Measurements from ENCODE around the gene CACNG1.
"Not testable (repeated sequence)": the region's sequence is repeated elsewhere in the genome, so short reads cannot be mapped to it uniquely, and the experiment has no call there.

CACNG1 gene

DNA sequence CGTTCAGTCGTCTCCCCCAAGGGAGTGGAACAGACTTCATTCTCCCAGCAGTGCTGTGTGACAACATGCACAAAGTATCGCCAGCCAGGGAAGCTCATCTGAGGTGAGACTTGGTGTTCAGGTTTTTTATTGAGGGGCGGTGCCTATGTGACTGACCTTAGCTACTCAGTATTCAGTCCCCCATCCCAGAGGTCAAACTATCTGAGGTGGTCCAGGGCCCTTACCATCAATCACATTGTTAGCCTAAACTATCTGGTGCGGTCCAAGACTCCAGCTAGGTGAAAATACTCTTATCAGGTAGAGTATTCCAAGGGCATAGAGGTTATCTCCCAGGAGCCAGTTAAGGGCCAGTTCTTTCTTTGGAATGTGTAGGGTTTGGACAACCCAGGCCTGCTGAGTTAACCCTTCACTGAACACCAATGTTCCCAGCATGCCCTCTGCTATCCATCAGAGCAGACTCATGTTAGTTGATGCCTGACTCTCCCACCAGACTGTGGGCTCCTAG, 5.4 kb upstream of the CACNG1 start:
- Mint-ChIP-seq H3K36me3 (ENCODE audit: low read depth) (no peaks in the 10 kb centered on the region), H3K27me3 (no peaks in the 10 kb centered on the region), H3K27ac (no peak overlapping the region), H3K4me3 (no peak overlapping the region), H3K4me1 (peaks cover 21% of the 10 kb centered on the region), H3K9me3 (no peaks in the 10 kb centered on the region)
- no peak for ATAC-seq
- no peak for DNase-seq

DNA sequence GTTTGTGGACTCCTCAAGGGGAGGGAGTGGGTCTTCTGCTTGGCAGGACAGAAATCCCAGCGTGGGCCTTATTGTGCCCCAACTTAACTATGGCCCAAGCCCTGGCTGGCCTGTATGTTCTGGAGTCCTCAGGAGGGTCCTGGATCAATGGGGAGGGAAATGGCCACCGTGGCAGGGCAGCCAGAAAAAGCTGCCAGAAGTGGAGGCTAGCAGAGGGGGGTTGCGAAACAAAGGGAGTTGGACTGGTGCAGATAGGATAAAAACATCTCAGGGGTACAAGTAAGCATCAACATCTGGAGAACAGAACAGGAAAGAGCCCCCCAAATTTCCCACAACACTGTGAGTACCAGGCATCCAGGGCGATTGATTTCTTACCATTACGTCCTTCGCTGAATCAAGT, 3.7 kb upstream of the CACNG1 start:
- Mint-ChIP-seq H3K9me3 (no peaks in the 10 kb centered on the region), H3K4me3 (no peak overlapping the region), H3K27ac (no peak overlapping the region), H3K36me3 (ENCODE audit: low read depth) (no peaks in the 10 kb centered on the region), H3K4me1 (peaks cover 9% of the 10 kb centered on the region), H3K27me3 (no peaks in the 10 kb centered on the region)
- ATAC-seq (no peak), DNase-seq (no peak)

DNA sequence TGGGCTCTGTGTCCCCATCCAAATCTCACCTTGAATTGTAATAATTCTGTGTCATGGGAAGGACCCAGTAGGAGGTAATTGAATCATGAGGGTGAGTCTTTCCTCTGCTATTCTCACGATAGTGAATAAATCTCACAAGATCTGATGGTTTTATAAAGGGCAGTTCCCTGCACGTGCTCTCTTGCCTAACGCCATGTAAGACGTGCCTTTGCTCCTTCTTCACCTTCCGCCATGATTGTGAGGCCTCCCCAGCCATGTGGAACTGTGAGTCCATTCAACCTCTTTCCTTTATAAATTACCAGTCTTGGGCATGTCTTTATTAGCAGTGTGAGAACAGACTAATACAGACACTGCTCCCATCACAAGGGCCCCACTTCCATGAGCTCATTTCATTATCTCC, 3.2 kb upstream of the CACNG1 start:
- H3K9me3 Mint-ChIP-seq, H3K27me3 Mint-ChIP-seq, H3K4me3 Mint-ChIP-seq: not testable (repeated sequence)

DNA sequence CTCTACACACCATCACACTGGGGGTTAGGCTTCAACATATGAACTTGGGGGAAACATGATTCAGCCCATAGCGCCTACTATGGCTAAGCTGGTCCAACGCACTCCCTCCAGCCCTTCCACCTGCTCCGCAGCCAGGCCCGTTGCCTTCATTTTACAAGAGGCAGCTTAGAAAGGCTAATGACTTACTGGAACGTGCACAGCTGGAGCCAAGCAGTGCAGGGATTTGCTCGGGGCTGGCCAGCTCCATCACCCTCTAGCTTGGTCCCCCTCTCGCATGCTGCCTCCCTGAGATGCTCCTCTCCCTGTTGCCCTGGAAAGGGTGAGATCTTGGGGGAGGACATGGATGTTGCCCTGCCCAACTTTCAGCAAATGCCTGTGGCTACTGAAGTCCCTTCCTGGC, 2.8 kb upstream of the CACNG1 start:
- no peaks in the 10 kb centered on the region for H3K9me3 Mint-ChIP-seq
- DNase-seq (no peak), ATAC-seq (no peak)
- H3K27ac Mint-ChIP-seq: no peak overlapping the region
- no peaks in the 10 kb centered on the region for H3K36me3 Mint-ChIP-seq (ENCODE audit: low read depth)
- no peaks in the 10 kb centered on the region for H3K27me3 Mint-ChIP-seq
- H3K4me3 Mint-ChIP-seq: no peak overlapping the region
- H3K4me1 Mint-ChIP-seq: peaks cover 2% of the 10 kb centered on the region

More for the DNA sequence above, 3.2 kb upstream of the CACNG1 start:
- not testable (repeated sequence) for DNase-seq; H3K27ac Mint-ChIP-seq; H3K4me1 Mint-ChIP-seq; ATAC-seq; H3K36me3 Mint-ChIP-seq (ENCODE audit: low read depth)

DNA sequence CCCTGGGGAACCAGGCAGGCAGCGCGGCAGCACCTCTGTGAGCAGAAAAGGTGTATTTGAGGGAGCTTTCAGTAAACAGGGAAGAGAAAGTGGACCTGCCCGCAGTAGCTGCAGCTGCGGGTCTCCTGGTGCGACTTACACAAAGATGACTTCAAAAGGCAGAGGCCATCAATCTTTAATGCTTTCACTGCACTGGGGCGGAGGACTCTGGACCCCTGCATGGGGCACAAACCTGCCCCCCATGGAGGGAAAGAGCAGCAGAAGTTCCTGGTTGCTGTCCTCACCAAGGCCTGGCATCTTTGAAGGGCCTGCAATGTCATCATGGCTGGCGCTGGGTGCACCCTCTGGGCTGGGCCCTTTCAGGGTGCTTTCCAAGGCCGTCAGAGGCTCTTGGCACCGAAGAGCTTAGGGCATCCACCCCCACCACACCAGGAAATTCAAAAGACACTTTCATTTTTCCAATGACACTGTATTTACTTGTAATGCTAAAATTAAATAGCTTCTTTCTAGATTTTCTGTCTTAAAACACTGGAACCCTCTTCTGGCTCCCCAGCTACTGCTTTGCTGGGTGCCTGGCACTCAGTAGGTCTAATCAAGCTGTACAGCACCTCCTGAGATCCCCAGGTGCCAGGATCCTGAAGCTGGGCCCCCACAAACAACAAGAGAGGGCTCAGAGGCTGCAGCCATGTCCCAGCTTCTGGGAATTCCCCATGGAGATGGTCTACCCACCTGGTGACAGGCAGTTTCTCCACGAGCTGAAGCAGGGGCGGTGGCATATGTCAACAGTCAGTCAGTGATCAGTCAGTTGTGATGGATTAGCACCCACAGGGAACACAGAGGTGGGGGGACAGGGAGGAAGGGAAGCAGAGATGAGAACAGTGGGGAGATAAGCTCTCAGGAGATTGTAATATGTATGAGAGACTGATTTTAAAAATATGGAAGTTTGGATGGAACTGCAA, 2.1 kb upstream of the CACNG1 start:
- no peak for ATAC-seq
- Mint-ChIP-seq H3K36me3 (ENCODE audit: low read depth) (no peaks in the 10 kb centered on the region), H3K4me3 (no peak overlapping the region), H3K4me1 (no peaks in the 10 kb centered on the region), H3K27me3 (no peaks in the 10 kb centered on the region), H3K27ac (no peak overlapping the region), H3K9me3 (no peaks in the 10 kb centered on the region)
- DNase-seq: no peak

DNA sequence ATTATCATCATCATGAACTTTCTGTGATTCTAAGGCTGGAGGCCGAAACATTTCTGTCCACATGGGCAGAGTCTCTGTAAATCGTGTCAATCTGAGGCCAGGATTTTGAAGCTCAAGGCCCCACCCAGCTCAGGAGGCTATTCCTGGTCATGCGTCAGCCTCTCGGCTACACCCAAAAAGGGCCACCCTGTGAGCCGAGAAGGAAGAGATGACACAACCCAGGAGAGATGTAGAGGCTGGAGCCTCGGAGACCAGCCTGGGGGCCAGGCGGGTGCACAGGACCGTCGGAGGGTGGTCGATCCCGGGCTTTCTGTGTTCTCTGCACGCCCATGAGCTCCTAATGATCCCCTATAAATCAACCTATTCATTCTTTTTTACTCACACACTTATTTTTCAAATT, 1.1 kb upstream of the CACNG1 start:
- Mint-ChIP-seq H3K4me3 (no peak overlapping the region), H3K4me1 (no peaks in the 10 kb centered on the region), H3K9me3 (no peaks in the 10 kb centered on the region), H3K27me3 (no peaks in the 10 kb centered on the region), H3K27ac (no peak overlapping the region), H3K36me3 (ENCODE audit: low read depth) (no peaks in the 10 kb centered on the region)
- DNase-seq (no peak), ATAC-seq (no peak)

DNA sequence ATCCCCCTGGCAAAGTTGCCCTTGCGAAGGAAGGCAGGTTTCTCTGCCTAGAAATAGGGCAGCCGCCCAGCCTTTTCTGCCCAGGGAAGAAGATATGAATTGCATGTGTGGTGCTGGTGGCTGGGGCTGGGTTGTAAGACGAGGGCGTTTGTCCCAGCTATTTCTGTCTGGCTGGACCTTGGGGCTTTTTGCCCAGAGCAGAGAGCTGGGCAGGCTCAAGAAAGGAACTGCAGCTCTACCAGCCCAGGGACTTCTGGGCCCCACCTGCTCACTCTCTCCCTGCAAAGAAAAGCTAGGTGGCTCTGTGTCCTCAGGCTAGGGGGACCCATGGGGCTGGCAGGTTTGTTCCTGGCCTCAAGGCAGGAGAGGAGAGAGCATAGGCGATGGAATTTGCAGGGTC, 586 bp downstream of the CACNG1 start:
- Mint-ChIP-seq H3K4me1 (no peaks in the 10 kb centered on the region), H3K27me3 (no peaks in the 10 kb centered on the region), H3K27ac (no peak overlapping the region), H3K4me3 (no peak overlapping the region), H3K36me3 (ENCODE audit: low read depth) (peaks cover 5% of the 10 kb centered on the region), H3K9me3 (peaks cover 13% of the 10 kb centered on the region)
- ATAC-seq (no peak), DNase-seq (no peak)

DNA sequence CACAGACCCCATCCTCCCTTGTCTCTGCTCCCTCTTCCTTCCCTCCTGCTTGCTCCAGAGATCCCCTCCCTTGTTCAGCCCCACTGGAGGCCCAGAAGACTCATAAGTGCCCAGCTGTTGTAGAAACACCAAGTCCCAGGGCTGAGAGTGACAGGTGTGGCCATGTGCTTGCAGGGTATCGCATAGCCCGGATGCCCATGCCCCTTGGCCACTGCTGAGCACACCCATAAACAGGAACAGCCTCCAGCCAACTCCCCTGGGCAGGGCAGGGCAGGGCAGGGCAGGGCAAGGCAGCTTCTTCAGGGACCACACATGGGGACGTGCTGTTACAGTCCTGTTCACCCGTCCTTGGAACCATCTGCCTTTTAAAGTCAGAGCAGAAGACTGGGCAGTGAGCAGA, 2.0 kb downstream of the CACNG1 start:
- Mint-ChIP-seq H3K4me3 (no peak overlapping the region), H3K27me3 (no peaks in the 10 kb centered on the region), H3K27ac (no peak overlapping the region), H3K4me1 (no peaks in the 10 kb centered on the region), H3K9me3 (peaks cover 13% of the 10 kb centered on the region), H3K36me3 (ENCODE audit: low read depth) (peaks cover 5% of the 10 kb centered on the region)
- no peak for DNase-seq
- no peak for ATAC-seq

DNA sequence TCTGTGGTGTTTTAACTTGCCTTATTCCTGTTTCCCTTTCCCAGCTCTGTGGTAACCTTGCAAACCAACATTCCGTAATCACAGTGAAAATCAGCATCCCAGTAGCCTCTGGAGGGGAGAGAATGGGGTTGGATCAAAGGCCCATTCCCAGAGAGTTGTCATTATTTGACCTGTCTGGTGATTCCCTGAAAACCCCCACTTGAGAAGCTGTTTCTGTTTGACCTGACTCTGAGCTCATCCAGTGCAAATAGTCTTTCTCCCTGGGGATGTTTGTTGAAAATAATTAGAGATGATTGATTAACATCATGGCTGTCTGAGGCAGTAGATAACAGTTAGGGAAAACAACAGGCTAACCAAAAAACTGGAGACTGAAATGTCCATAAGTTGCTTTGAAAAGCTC, 3.0 kb downstream of the CACNG1 start:
- H3K9me3 Mint-ChIP-seq: peaks cover 13% of the 10 kb centered on the region
- H3K4me3 Mint-ChIP-seq: no peak overlapping the region
- H3K27ac Mint-ChIP-seq: no peak overlapping the region
- ATAC-seq (no peak), DNase-seq (no peak)
- peaks cover 5% of the 10 kb centered on the region for H3K36me3 Mint-ChIP-seq (ENCODE audit: low read depth)
- no peaks in the 10 kb centered on the region for H3K4me1 Mint-ChIP-seq
- no peaks in the 10 kb centered on the region for H3K27me3 Mint-ChIP-seq

DNA sequence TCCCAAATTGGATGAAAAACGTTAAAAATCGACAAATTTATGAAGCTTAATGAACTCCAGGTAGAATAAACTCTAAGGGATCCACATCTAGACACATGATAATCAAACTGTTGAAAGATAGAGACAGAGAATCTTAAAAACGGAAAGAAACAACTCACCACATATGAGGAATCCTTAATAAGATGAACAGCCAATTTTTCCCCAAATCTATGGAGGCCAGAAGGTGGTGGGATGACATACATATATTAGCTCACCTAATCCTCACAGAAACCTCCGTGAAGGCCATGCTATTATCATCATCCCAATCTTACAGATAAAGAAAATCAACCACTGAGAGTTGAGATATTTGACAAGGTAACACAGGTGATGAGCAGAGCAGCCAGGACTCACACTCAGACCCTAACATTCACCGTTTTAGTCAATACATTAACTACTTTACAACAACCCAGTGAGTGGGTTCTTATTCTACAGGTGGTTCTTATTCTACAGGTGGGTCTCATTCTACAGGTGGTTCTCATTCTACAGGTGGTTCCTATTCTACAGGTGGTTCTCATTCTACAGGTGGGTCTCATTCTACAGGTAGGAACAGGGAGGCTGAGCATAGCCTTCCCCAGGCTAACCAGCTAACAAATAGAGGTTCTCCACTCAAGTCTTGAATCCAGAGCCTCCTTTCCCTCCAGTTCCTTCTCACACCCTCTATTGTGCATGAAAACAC, 4.8 kb downstream of the CACNG1 start:
- no peak for ATAC-seq
- Mint-ChIP-seq H3K27ac (no peak overlapping the region), H3K4me1 (no peaks in the 10 kb centered on the region), H3K9me3 (peaks cover 13% of the 10 kb centered on the region), H3K36me3 (ENCODE audit: low read depth) (peaks cover 5% of the 10 kb centered on the region), H3K4me3 (no peak overlapping the region), H3K27me3 (no peaks in the 10 kb centered on the region)
- DNase-seq: no peak

DNA sequence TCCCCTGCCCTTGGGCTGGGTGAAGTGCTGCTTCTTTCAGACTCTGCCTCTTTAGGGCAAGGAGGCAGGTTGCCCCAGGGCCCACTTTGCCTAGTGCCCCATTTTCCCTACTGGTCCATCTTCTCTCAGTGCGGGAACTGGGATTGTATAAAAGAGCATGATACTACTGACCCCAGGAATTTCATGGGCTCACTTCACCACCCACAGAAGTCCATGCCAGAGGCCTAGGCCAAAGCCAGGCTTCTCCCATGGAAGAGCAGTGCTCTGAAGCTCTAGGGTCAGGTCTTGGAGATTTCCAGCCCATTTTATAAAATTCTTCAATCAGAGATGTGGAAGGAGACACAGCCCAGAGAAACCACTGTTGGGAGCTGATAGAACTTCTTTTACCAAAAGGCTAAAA, 5.7 kb downstream of the CACNG1 start:
- DNase-seq: no peak
- peaks cover 13% of the 10 kb centered on the region for H3K9me3 Mint-ChIP-seq
- H3K27ac Mint-ChIP-seq: no peak overlapping the region
- H3K36me3 Mint-ChIP-seq (ENCODE audit: low read depth): peaks cover 5% of the 10 kb centered on the region
- ATAC-seq: no peak
- H3K4me1 Mint-ChIP-seq: no peaks in the 10 kb centered on the region
- H3K27me3 Mint-ChIP-seq: no peaks in the 10 kb centered on the region
- no peak overlapping the region for H3K4me3 Mint-ChIP-seq

DNA sequence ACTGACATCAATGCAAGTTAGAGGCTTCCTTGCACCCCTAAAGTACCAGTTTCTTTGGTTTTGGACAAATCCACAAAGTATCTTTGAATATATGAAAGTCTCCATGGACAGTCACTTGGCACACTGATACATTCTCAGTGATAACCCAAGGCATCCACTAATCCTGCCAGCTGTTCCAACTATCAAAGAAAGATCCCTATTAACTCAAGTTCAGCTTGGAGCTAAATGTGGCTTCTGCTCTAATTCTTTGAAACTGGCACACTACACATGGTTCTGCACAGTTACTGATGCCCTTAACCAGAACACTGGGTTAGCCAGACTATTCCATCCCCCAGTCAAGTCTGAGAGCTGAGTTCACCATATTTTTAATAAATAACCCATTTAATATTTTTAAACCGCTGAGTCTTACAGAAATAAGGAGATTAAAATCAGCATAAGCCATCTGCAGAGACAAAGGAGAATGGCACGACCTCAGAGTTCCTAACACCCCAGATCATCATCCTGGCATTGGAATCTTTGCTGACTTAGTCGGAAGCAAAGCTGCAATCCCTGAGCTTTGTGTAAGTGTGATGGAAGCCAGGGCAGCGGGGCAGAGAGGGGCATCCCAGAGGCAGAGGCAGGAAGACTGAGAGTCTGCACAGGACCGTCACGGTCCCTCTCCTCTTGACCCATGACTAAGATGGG, 6.3 kb downstream of the CACNG1 start:
- peaks cover 13% of the 10 kb centered on the region for H3K9me3 Mint-ChIP-seq
- ATAC-seq (no peak), DNase-seq (no peak)
- H3K4me1 Mint-ChIP-seq: no peaks in the 10 kb centered on the region
- H3K4me3 Mint-ChIP-seq: no peak overlapping the region
- no peak overlapping the region for H3K27ac Mint-ChIP-seq
- H3K36me3 Mint-ChIP-seq (ENCODE audit: low read depth): peaks cover 5% of the 10 kb centered on the region
- no peaks in the 10 kb centered on the region for H3K27me3 Mint-ChIP-seq

DNA sequence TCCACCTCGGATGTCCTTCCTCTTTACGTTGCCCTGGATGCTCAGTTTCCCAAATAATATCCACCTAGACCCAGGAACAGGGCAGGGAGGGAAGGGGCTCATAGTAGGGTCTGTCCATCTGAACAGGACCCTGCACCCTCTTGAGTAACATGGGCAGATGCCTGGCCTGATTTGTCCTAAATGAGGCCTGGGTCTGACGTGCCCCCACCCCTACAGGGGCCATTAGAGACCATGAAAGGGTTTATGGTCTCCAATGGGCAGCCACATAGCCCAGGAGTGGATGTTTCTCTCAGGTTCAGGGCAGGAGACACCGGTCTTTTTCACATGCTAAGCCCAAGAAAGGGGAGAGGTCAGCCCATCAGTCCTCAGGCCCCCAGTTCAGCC, 6.8 kb downstream of the CACNG1 start:
- H3K36me3 Mint-ChIP-seq (ENCODE audit: low read depth): peaks cover 5% of the 10 kb centered on the region
- H3K9me3 Mint-ChIP-seq: peaks cover 13% of the 10 kb centered on the region
- H3K27ac Mint-ChIP-seq: no peak overlapping the region
- no peaks in the 10 kb centered on the region for H3K4me1 Mint-ChIP-seq
- DNase-seq (no peak), ATAC-seq (no peak)
- H3K4me3 Mint-ChIP-seq: no peak overlapping the region
- H3K27me3 Mint-ChIP-seq: no peaks in the 10 kb centered on the region

DNA sequence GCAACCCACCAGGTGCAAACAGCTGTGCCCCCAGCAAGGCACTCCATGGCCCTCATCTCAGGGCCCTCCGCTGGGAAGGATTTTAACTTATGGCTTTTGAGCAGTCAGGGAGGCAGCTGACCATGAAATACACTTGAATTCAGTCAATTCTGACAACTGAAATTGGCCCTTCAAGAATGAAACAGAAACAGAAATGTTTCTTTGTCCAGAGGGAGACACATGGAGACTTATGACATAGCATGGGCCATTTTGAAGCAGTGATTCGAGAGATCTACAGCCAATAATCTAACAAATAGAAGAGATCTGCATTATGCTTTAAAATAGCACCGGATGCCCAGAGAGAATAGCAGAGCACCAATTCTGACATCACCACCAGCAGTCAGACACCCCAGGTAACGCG, 7.5 kb downstream of the CACNG1 start:
- Mint-ChIP-seq H3K27ac (no peak overlapping the region), H3K9me3 (peaks cover 13% of the 10 kb centered on the region), H3K36me3 (ENCODE audit: low read depth) (peaks cover 5% of the 10 kb centered on the region), H3K4me1 (no peaks in the 10 kb centered on the region), H3K27me3 (no peaks in the 10 kb centered on the region), H3K4me3 (no peak overlapping the region)
- ATAC-seq: no peak
- DNase-seq: no peak

Data from activated naive CD8-positive, alpha-beta T cell treated with anti-CD3 and anti-CD28 coated beads, Interleukin-2, amount 50 U/mL, for 24 hours (primary cell).